ENCODE measurements around the gene ZNF358.

- TF ChIP-seq CTCF (IDR thresholded peaks at IDR 0.05), result no peak
- no peak for TF ChIP-seq POLR2A (IDR thresholded peaks at IDR 0.05)
These were observed 43.2 kb downstream of the ZNF358 start for GRCh38 chr19:7559102-7559501.

Measured in lower leg skin (tissue), 3 donors.